GM19239 (cell line): ENCODE measurements around the gene BIRC7.
"Not testable (repeated sequence)": the region's sequence is repeated elsewhere in the genome, so short reads cannot be mapped to it uniquely, and the experiment has no call there.

Experiments used
- DNase-seq: peaks from one replicate; pipeline ENCODE4 v3.0.0; 2011; ENCODE audit warnings: low spot score; ENCODE audit not compliant: insufficient read length
- FAIRE-seq: peaks from 2 replicates; lab custom pipeline; 2011; peaks lifted over from hg19 to GRCh38; lab: Jason Lieb, UNC

The BIRC7 gene

DNA sequence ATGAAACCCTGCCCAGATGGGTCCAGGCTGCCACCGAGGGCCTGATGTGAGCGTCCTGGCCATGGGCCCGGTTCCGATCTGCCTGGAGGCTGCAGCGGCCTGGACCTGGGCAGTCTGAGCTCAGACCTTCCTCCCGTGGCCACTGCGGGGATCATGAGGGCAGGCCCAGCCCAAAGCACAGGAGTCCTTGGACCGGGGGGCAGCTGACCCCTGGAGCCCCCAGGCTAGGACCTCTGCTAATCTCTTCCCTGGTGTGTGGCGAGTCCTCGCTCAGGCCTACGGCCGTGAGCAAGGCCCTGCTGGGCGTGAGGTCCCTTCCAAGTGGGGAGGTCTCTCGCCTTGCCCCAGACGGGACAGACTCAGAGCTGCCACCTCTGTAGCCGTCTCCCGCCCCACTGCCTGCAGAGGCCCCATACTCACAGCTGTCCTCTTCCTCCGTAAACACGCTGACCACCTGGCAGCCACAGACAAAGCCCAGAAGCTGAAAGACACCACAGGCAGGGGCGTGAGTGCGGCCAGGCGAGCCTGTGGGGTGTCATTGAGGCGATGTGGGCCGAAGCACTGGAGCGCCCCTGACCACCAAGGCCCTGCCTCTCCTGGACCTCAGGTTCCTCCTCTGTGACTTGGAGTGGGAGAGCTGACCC, 8.0 kb downstream of the BIRC7 start:
- no peak for DNase-seq
- FAIRE-seq: no peak

- DNase-seq: no peak
- FAIRE-seq: no peak
Observed at GRCh38 chr20:63244468-63244867, 8.8 kb downstream of the BIRC7 start.

DNA sequence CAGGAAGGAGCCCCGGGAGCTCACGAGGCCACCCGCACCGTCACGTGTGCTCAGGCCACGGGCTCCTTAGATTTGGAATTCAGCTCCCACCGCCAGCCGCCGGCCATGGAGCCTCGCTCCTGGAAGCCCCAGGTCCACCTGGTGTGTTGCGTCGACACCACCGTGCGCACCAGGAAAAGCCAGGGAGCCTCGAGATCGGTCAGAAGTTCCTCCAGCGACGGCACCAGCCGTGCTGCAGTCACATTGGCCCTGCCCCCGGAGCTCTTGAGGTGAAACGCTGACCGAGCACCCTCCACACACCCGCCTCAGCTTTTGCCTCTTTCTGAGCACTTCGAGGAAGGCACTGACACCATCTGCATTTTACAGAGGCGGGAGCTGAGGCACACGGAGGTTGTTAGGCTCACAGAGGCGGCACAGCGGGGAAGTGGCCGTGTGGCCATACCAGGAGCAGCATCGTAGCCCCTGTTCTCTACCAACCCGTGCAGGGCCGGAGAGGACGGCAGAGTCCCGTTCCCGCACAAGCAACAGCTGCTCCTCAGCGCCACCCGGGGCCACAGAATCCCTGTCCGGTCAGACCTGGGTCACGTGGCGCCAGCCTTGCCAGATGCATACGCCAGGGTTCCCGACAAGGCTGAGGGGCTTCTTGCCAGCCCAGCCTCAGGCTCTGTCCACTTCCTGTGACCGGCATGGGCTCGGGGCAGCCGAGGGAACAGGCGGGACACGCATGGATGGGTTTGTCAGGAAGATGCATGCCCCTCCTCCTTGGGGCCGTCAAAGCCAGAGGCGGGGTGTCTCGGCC, 11.0 kb downstream of the BIRC7 start:
- FAIRE-seq (no peak), DNase-seq (no peak)

DNA sequence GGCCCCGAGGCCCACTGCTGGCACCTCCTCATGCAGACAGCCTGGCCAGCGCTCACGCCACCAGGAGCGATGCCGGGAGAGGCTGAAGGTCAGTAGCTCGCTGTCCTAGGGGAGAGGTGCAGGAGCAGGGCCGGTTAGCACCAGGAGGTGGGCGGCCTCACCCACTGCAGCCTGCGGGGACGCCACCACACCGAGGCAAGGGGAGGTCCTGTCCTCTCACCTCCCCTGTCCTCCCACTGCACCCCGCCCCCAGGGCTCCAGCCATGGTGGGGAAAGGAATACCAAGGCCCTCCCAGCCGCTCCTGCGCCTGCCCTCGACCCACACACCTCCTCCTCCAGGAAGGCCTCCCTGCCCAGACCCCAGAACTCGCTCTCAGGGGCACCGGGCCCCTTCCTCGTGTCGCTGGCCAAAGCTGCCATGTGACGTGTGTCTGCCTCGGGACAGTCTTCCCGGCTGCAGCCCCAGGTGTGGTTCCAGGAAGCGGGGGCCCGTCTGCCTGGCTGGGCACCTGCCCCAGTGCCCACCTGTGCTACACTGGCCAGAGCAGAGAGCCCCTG, 12.0 kb downstream of the BIRC7 start:
- FAIRE-seq: no peak
- no peak for DNase-seq

DNA sequence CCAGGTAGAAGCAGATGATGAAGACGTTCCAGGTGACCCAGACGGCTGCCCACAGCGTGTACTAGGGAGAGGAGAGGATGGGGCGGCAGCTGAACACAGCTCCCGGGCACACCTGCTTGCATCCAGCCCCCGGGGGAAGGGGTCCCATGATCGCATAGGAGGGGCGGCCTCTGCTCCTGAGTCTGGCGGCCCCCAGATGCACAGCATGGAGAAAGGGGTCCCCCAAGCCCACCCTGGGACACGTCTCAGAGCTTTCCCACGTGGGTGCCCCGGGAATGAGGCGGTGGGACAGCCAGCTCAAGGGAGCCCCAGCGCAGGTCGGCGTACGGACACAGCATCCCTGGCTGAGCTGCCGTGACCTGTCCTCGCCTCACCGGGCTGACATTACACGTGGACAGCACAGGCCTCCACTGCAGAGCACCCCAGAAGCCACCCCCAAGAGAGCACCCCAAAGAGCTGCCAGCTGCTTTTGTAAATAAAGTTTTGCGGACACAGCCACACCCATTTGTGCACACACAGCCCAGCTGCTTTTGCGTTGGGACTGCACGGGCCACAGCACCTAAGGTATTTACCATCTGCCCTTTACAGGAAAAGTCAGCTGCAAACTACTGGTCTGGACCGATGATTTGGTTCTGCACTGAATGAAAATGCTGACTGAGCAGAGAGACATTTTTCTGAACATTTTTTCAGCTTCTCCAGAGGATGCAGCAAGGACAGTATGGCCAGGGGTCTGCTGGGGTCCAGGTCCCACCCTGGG, 13.3 kb downstream of the BIRC7 start:
- DNase-seq (no peak), FAIRE-seq (no peak)

GRCh38 chr20:63249891-63250290, 14.2 kb downstream of the BIRC7 start:
- FAIRE-seq: no peak

DNA sequence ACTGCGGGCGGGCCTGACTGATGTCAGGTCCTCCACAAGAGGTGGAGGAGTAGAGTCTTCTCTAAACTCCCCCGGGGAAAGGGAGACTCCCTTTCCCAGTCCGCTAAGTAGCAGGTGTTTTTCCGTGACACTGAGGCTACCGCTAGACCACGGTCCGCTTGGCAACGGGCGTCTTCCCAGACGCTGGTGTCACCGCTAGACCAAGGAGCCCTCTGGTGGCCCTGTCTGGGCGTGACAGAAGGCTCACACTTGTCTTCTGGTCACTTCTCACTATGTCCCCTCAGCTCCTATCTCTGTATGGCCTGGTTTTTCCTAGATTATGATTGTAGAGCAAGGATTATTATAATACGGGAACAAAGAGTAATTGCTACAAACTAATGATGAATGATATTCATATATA, 15.6 kb downstream of the BIRC7 start:
- not testable (repeated sequence) for FAIRE-seq, DNase-seq

More at GRCh38 chr20:63249891-63250290, 14.2 kb downstream of the BIRC7 start:
- no peak for DNase-seq

DNA sequence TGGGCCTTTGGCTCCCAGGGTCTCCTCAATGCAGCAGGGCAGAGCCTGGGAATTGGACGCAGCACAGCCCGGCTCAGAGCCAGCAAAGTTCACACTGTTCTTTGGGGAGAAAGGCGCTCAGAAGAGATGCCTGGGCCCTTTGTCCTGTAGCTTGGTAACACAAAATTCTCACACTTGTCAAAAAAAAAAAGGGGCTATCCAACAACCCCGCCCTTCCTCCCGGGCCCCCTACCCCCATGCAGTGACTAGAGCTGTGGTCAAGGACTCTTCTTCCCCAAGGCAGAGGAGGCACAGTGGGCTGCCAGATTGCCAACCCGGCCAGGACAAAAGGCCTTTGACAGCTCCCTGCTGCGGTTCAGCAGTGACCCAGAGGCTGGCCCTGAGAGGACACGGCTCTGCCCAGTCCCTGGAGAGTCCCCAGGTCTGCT, 16.6 kb downstream of the BIRC7 start:
- no peak for DNase-seq
- FAIRE-seq: no peak

DNA sequence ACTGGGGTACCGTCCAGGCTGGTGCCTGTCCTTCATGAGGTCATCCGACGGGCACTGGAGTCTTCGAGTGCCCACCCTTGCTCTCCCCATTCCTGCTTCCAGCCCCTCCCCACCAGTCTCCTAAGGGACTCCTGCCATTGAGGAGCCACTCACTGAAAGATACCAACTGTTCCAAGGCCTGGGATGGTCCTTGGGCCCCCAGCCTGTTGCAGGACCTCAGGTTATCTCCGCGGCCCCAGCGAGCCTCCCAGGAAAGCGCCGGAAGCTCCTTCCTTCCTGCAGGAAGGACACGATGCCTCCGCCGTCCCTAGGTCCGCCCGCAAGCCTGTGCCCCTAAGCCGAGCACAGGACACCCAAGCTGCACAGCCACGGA, 17.3 kb downstream of the BIRC7 start:
- DNase-seq: no peak
- no peak for FAIRE-seq

- no peak for FAIRE-seq
- no peak for DNase-seq
Observed at GRCh38 chr20:63253438-63254231, 17.9 kb downstream of the BIRC7 start.

- no peak for DNase-seq
- FAIRE-seq: no peak
Observed at GRCh38 chr20:63254232-63254605, 18.5 kb downstream of the BIRC7 start, which contains the start of gene NKAIN4. Gene NKAIN4, minus strand, starts transcription at chr20:63254463. Its CDS starts 13 bp downstream, at chr20:63254450.

GRCh38 chr20:63254606-63255384, 19.1 kb downstream of the BIRC7 start:
- no peak for DNase-seq
- FAIRE-seq: no peak

DNA sequence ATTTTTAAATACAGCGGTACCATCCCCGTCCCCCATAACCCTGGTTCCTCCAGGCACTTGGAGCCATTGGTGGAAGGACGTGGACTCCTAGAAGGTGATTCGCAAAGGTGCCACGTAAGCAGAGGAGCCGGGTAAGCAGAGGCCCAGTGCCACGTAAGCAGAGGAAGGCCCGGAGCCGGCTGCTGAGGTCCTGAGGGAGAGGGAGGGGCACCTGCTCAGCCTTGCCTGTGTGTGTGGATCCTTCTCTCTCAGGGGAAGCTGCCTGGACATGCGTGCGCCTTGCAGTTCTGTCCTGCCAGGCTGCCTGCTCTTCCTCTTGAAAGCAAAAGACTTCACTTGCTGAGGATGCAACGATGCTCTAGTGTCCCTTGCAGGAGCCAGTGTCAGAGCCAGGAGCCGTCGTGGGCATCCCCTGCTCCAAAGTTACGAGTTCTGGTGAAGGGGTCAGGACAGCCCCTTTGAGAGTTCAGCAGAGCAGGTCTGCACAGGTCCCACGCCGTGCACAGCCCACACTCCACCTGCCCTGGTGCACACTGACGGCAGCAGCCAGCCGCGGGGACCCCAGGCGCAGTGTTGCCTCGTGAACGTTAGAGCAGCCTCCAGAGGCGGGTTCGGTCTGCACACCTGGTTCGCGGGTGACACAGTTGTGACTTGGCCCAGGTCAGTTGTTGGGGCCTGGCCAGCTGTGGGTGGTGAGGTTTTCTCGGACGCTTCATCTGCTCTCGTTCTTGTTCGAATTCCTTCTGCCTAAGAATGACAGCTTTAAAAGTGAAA, 20.4 kb downstream of the BIRC7 start:
- no peak for FAIRE-seq
- no peak for DNase-seq

- DNase-seq (no peak), FAIRE-seq (no peak)
Observed at GRCh38 chr20:63256954-63257353, 21.2 kb downstream of the BIRC7 start.

DNA sequence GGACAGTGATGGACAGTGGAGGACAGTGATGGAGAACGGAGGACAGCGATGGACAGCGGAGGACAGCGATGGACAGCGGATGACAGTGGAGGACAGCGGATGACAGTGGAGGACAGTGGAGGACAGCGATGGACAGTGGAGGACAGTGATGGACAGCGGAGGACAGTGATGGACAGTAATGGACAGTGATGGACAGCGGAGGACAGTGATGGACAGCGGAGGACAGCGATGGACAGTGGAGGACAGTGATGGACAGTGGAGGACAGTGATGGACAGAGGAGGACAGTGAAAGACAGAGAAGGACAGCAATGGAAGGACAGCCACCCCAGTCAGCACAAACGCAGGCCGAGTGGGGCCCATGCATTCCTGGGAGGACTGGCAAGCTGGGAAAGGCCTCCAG, 21.9 kb downstream of the BIRC7 start:
- FAIRE-seq (no peak), DNase-seq (no peak)

DNA sequence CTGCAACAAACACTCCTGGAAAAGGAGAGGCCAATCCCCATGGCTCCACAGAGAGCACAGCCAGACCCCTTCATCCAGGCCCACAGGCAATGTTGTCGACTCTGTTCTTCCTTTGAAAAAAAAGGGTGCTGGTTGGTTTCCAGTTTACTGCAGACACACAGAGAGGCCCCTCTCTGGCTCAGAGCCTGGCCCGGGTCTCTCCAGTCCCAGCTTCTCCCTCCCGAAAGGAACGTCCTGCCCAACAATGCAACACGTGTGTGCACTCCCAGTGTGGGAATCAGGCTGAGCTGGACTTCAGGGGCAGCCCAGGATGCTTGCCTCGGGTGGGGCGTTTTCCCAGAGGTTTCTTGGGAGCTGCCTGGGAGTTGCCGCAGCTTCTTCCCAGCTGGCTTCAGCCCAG, 23.1 kb downstream of the BIRC7 start:
- FAIRE-seq (no peak), DNase-seq (no peak)

DNA sequence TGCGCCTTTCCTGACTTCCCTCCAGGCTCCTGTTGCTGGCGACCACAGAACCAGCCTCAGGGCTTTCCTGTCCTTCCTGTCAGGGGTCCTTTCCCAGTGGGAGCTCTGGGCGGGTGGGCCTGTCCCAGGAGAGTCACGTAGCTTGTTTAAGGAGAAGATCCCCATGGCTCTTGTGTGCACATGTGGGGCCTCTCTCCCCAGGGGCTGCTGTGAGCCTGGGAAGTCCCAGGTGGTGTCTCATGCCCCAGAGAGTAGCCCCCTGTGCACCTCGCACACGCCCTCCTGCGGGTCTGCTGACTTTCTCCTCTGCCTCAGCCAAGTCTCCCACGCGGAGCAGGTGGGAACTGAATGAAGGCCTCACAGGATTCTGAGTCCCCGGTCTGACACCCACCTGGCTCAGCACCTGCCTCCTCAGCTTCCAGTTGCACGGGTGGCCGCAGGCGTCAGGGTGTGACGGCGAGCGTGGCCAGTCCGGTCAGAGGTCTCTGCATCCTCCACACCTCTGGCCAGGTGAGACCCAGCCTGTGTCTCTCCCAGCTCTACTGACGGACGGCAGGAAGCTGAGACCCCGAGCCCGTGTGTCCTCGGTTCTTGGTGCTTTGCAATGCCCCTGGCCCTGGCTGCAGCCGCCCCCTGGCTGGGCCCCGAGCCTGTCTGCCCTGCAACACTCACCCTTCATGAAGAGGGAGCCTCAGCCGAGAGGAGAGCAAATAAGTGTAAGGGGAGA, 24.2 kb downstream of the BIRC7 start:
- DNase-seq: no peak
- no peak for FAIRE-seq

DNA sequence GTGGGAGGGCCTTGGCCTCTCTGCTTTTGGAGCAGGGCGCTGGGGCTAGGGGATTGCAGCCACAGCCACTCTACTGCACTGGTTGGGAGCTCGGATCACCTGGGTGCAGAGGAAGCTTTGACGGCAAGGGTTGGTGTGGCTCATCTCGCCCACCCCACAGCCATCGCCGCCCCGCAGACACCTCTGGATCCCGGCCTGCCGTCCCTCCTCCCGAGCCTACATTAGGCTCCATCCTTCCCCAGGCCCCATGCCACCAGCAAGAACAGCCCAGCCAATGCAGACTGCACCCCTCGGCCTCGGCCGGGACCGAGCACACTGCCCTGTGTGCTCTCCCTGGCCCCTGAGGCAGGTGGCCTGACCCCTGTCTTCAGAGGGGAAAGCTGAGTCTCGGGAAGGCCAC, 24.8 kb downstream of the BIRC7 start:
- no peak for FAIRE-seq

More for the DNA sequence above, 24.8 kb downstream of the BIRC7 start:
- DNase-seq: no peak
